ENCODE measurements around the gene HEATR9.
A peak's percentile ranks its signal among the peaks of the same experiment; 100 is the strongest.

Gene HEATR9, protein sequence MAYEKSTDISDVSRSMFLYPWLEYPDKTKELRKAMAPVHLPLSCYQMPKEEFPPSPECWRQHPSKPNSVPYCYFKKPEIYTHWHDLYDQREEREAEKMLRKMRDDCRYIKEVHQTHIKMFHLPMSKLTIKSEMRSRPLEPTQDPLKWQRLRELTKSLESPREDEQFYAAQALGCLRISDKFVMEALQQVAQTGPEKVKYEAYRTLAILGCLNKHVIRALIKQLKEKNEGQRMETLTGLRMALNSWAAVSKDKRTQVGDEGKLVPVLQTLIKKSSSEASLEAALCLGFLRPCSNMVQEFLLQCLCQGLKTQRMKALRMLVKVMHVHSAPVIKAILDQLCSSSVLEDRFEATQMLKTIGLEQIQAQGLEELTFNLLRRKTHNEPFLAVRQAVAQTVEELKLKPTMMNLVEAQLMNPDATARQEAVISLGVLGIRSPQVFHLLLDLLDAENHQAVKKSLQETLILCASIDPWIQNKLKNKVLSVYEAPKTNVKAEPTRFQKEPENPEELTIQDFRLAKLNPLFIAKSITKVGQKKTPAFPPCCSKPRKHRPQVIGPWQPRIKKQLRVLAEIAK

DNA sequence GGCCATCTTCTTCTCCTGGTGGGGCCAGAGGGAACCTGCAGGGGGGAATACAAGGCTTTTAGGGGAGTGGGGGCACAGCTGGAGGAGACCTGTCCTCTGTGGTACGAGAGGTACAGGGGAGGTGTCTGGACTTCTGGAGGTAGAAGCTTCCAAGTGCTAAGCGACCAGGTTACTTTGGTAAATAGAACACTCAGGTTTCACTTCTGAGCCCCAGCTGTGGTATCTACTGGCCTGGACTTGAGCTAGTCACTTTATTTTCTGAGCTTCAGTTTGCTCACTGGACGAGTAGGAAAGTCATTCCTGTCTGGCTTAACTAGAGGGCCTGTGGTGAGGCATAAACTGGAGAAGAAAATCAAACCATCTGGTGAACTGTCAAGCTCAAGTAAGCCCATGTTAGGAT is at the start of gene HEATR9:
HEATR9 (minus strand) TSS at position 155 of the 400 bp plus-strand sequence; CDS start at position 6, 149 bp downstream.
- Mint-ChIP-seq H3K4me1 (no peaks in the 10 kb centered on the region), H3K36me3 (no peaks in the 10 kb centered on the region), H3K4me3 (no peak within 1 kb of the TSS), H3K9me3 (no peaks in the 10 kb centered on the region), H3K27ac (no peak within 1 kb of the TSS), H3K27me3 (no peaks in the 10 kb centered on the region)
- no peak for ATAC-seq

DNA sequence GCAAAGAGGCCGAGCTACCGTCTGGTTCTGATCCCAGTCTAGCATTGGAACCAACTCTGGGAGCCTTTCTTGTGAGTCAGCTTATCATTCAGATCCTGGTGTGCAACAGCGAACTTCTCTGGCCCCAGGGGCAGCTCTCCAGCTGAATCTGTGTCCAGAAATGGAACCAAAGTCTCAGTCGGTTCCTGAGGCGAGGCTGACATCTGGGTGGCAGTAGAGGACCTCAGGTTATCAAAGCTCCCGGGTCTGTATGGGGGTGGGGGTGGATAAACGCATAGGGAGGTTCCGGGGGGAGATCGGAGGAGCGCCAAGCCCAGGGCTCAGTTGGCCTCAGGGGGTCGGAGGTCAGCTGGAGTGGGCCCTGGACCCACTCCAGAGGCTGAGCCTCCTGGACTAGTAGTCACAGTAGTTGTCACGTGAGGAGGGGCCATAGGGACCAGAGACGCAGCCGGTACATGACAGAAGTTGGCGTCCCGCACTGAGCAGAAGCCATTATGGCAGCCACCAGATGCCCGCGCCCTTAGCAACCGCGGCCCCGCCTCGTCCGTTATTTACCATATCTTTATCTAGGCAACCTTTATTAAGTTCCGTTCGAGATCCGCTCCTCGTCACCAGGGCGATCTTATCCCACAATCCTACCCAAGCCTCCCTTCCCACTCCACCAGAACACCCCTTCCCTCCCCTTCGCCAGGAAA is 49.0 kb upstream of the HEATR9 start:
- H3K4me1 Mint-ChIP-seq = no peaks in the 10 kb centered on the region

DNA sequence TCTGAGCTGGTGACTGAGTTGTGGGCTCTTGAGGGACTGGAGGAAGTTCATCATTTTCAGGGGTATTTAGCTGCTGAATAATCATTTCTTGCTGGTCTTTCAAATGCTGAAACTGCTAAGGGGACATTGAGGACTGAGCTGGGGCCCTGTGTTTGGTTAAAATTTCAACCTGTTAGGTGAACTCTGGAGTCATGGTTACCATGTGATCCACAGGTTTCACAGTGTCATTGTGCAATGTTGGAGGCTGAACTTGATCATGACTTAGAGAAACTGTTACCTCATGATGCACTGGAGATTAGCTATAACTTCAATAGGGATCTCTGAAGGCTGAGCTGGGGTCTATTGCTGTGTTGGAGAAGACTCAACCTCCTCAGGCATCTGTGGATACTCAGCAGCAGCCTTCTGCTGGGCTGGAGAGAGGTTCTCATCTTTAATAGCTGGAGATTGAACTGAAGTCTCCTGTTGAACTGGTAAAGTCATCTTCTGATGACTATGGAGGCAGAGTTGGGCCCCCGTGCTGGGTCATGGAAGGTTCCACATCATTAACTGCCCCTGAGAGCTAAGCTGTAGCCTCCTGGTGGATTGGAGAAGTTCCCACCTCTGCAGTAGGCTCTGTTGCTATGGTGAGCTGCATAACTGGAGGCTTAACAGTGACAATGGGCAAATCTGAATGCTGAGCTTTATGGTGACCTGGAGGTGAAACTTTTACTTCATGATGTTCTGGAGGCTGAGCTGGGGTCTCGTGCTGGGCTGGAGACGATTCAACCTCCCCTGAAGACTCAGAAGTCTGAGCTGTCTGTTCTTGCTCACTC is 46.7 kb upstream of the HEATR9 start:
- no peak for ATAC-seq
- Mint-ChIP-seq H3K9me3 (no peaks in the 10 kb centered on the region), H3K4me1 (no peaks in the 10 kb centered on the region), H3K27ac (no peak overlapping the region), H3K27me3 (no peaks in the 10 kb centered on the region), H3K36me3 (no peaks in the 10 kb centered on the region), H3K4me3 (no peak overlapping the region)

More for the DNA sequence above, 49.0 kb upstream of the HEATR9 start:
- ATAC-seq = no peak
- Mint-ChIP-seq H3K27me3 (no peaks in the 10 kb centered on the region), H3K4me3 (no peak overlapping the region), H3K36me3 (no peaks in the 10 kb centered on the region), H3K27ac (no peak overlapping the region), H3K9me3 (no peaks in the 10 kb centered on the region)

DNA sequence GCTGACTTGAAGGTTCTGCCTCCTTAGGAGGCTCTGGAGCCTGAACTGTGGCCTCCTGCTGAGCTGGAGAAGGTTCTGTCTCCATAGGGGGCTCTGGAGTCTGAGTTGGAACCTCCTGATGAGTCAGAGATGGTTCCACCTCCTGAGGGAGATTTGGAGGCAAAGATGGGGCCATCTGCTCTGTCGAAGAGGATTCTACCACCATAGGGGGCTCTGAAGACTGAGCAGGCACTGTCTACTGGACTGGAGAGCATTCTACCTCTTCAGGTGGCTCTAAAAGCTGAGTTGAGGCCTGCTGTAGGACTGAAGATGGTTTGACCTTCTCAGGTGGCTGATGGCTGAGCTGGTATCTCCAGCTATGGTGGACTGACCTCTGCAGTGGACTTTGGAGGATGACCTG is 45.7 kb upstream of the HEATR9 start:
- H3K4me3 Mint-ChIP-seq = no peak overlapping the region
- no peaks in the 10 kb centered on the region for H3K27me3 Mint-ChIP-seq
- no peaks in the 10 kb centered on the region for H3K4me1 Mint-ChIP-seq
- no peaks in the 10 kb centered on the region for H3K9me3 Mint-ChIP-seq
- H3K36me3 Mint-ChIP-seq = no peaks in the 10 kb centered on the region
- ATAC-seq = no peak
- no peak overlapping the region for H3K27ac Mint-ChIP-seq

DNA sequence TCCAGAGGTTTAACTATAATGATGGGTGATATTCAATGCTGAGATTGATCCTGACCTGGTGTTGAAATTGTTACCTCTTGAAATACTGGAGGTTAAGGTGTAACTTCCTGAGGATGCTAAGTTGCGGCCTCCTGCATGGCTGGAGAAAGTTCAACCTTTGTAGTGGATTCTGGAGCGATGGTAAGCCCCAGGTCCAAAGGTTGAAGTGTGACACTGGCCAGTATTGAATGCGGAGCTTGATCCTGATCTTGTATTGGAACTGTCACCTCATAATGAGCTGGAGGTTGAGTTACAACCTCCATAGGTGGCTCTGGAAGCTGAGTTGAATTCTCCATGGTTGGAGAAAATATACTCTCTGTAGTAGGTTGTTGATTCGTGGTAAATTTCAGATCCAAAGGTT is 44.9 kb upstream of the HEATR9 start:
- Mint-ChIP-seq H3K9me3 (no peaks in the 10 kb centered on the region), H3K4me1 (no peaks in the 10 kb centered on the region), H3K27ac (no peak overlapping the region), H3K4me3 (no peak overlapping the region), H3K27me3 (no peaks in the 10 kb centered on the region), H3K36me3 (no peaks in the 10 kb centered on the region)
- no peak for ATAC-seq

DNA sequence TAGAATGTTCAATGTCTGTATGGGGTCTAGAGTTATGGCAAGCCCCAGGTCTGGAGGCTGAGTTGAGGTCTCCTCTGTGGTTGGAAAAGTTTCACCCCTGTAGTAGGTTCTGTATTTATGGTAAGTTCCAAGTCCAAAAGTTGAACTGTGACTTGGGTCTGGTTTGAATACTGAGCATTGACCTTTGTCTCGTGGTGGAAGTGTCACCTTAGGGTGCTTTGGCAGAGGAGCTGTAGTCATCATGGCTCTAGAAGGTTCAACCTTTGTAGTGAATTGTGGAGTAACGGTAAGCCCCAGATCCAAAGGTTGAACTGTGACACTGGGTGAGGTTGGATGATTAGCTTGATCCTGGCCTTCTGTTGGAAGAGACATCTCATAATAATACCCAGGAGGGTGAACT is 44.3 kb upstream of the HEATR9 start:
- Mint-ChIP-seq H3K4me1 (no peaks in the 10 kb centered on the region), H3K27me3 (no peaks in the 10 kb centered on the region), H3K36me3 (no peaks in the 10 kb centered on the region), H3K9me3 (no peaks in the 10 kb centered on the region), H3K27ac (no peak overlapping the region), H3K4me3 (no peak overlapping the region)
- ATAC-seq = peak; percentile 66

DNA sequence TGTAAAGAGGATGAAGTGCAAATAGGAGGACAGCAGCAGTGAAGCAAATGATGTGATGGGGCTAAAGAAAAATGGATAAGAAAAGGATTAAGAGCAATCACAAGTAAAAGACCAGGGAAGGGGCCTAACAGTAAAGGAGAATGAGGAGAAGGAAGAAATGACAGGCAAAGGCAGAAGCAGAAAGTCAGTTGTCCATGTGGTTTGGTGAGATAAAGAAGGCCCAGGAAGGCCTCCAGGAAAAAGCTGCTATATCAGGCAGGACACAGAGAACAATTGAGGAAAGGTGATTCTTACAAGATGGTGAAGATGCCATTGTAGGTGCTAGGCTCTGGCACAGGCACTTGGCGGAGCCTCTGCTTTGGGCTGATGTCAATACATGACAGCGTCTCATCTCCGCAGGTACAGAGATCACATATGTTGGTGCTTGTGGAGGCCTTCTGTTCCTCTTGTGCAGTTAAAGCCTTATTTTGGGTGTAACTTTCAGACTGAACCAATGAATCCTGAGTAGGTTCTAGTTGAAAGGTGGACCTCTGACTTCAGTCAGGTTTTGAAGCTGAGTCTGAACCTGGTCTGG is 43.7 kb upstream of the HEATR9 start:
- Mint-ChIP-seq H3K27ac (no peak overlapping the region), H3K4me3 (no peak overlapping the region), H3K36me3 (no peaks in the 10 kb centered on the region), H3K9me3 (no peaks in the 10 kb centered on the region), H3K4me1 (no peaks in the 10 kb centered on the region), H3K27me3 (no peaks in the 10 kb centered on the region)
- ATAC-seq = no peak

DNA sequence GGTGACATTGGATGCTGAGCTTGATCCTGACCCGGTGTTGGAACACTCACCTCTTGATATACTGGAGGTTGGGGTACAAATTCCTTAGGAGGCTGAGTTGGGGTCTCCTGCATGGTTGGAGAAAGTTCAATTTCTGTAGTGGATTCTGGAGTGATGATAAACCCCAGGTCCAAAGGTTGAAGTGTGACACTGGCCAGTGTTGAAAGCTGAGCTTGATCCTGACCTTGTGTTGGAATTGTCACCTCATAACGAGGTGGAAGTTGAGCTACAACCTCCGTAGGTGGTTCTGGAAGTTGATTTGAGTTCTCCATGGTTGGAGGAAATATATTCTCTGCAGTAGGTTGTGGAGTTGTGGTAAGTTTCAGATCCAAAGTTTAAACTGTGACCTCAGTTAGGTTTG is 40.7 kb upstream of the HEATR9 start:
- Mint-ChIP-seq H3K9me3 (no peaks in the 10 kb centered on the region), H3K27me3 (no peaks in the 10 kb centered on the region), H3K4me1 (no peaks in the 10 kb centered on the region), H3K27ac (no peak overlapping the region), H3K36me3 (no peaks in the 10 kb centered on the region), H3K4me3 (no peak overlapping the region)
- no peak for ATAC-seq

DNA sequence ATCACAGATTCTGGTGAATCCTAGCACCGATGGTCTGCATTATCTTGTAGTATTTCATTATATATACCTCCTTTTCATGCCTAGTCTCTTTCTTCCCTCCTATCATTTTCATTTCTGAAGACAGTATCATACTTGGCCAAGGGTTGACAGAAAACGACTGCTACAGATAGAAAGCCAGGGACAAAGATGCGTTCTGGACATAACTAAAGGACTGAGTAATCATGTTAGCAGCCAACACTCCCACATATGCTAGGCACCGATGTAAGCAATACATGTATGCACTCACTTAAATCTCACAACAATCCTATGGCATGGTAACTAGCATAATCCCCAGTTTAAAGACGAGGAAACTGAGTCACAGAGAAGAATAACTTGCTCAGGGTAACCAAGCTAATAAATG is 39.0 kb upstream of the HEATR9 start:
- Mint-ChIP-seq H3K4me1 (no peaks in the 10 kb centered on the region), H3K36me3 (no peaks in the 10 kb centered on the region), H3K27me3 (no peaks in the 10 kb centered on the region), H3K27ac (no peak overlapping the region), H3K9me3 (no peaks in the 10 kb centered on the region), H3K4me3 (no peak overlapping the region)
- ATAC-seq = no peak

DNA sequence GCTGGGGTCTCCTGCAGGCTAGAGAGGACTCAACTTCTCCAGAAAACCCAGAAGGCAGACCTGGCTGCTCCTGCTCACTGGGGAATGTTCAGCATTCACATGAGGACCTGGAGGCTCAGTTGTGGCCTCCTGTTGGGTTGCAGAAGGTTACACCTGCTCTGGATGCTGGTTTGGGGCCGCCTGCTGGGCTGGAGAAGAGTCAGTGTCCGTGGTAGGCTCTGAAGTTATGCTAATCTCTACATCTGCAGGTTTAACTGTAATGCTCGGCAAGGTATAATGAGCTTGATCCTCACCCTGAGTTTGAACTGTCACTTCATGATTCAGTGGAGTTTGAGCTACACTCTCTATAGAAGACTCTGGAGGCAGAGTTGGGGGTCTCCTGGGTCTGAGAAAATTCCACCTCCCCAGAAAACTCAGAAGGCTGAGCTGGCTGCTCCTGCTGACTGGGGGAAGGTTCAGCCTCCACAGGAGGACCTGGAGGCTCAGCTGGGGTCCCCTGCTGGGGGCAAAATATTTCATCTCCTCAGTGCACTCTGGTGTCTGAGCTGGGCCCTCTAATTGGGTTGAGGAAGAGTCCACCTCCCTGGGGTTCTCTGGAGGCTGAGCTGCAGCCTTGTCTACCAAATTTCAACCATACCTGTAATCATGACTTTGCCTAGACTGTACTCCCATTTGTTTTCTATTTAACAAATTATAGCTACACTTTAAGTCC is 38.4 kb upstream of the HEATR9 start:
- Mint-ChIP-seq H3K4me1 (no peaks in the 10 kb centered on the region), H3K36me3 (no peaks in the 10 kb centered on the region), H3K9me3 (no peaks in the 10 kb centered on the region), H3K27me3 (no peaks in the 10 kb centered on the region), H3K4me3 (no peak overlapping the region), H3K27ac (no peak overlapping the region)
- no peak for ATAC-seq

DNA sequence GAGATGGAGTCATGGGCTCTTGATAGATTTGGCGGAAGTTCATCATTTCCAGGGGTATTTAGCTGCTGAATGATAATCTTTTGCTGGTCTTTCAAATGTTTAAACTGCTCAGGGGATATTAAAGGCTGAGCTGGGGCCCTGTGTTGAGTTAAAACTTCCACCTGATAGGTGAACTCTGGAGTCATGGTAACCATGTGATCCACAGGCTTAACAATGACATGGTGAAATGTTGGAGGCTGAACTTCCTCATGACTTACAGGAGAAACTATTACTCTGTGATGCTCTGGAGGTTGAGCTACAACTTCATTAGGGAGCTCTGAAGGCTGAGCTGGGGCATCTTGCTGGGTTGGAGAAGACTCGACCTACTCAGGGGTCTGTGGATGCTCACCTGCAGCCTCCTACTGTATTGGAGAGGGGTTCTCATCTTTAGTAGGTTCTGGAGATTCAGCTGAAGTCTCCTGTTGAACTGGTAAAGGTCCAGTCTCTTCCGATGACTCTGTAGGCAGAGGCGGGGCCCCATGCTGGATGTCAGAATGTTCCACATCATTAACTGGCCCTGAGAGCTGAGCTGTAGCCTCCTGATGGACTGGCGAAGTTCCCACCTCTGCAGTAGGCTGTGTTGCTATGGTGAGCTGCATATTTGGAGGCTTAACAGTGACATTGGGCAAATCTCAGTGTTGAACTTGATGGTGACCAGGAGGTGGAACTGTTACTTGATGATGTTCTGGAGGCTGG is 37.7 kb upstream of the HEATR9 start:
- Mint-ChIP-seq H3K4me1 (no peaks in the 10 kb centered on the region), H3K4me3 (no peak overlapping the region)
- ATAC-seq = no peak

DNA sequence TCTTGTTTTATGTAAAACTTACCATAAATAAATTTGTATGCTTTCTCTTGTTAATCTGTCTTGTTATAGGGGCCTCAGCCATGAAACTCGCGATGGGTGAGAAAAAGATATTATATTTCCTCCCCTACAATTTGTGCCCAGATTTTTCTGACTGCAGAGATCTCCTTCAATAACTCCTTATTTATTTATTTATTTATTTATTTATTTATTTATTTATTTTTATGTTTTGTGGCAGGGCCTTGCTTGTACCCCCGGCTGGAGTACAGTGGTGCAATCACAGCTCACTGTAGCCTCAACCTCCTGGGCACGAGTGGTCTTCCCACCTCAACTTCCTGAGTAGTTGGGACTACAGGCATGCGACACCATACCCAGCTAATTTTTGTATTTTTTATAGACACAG is 34.8 kb upstream of the HEATR9 start:
- Mint-ChIP-seq H3K27ac (no peak overlapping the region), H3K9me3 (no peaks in the 10 kb centered on the region), H3K4me1 (no peaks in the 10 kb centered on the region), H3K4me3 (no peak overlapping the region), H3K36me3 (no peaks in the 10 kb centered on the region), H3K27me3 (no peaks in the 10 kb centered on the region)
- ATAC-seq = no peak

More for the DNA sequence above, 37.7 kb upstream of the HEATR9 start:
- Mint-ChIP-seq H3K27ac (no peak overlapping the region), H3K36me3 (no peaks in the 10 kb centered on the region), H3K27me3 (no peaks in the 10 kb centered on the region), H3K9me3 (no peaks in the 10 kb centered on the region)

DNA sequence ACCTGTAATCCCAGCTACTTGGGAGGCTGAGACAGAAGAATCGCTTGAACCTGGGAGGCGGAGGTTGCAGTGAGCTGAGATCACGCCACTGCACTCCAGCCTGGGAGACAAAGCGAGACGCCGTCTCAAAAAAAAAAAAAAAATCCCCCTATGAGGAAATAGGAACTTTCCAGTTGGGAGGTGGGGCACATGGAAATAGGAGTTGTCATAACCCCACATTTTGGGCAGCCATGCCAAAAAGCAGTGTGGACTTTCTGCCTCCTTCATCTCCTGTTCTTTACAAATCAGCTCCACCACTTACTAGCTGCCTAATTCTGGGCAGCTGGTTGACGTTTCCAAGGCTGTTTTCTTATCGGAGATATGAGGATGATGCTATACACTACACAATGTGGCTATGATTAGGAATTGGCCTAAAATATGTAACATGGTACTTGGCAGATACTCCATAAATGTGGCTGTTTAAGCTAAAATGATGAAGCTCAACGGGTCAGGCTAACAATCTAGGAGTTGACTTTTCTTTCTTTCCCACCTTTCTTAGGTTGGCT is 33.0 kb upstream of the HEATR9 start:
- Mint-ChIP-seq H3K4me3 (no peak overlapping the region), H3K36me3 (no peaks in the 10 kb centered on the region), H3K4me1 (no peaks in the 10 kb centered on the region), H3K27me3 (no peaks in the 10 kb centered on the region), H3K27ac (no peak overlapping the region), H3K9me3 (no peaks in the 10 kb centered on the region)
- ATAC-seq = no peak

Data from stimulated activated memory B cell treated with anti-CD40 and anti-IgM and Interleukin-4, amounts not matched to agents 10 μg/mL and 1 μg/mL and 100 μg/mL, for 72 hours (primary cell).